Measurements from ENCODE around the gene DENND1A. TPM values are rescaled to one million over a fixed set of nuclear protein-coding genes. Genes with fewer than 3 reads are reported as not detected.
"Not testable (repeated sequence)": the region's sequence is repeated elsewhere in the genome, so short reads cannot be mapped to it uniquely, and the experiment has no call there.

The DENND1A gene
- total RNA-seq, 1 experiment from 2014 or later = 7.2 TPM

DNA sequence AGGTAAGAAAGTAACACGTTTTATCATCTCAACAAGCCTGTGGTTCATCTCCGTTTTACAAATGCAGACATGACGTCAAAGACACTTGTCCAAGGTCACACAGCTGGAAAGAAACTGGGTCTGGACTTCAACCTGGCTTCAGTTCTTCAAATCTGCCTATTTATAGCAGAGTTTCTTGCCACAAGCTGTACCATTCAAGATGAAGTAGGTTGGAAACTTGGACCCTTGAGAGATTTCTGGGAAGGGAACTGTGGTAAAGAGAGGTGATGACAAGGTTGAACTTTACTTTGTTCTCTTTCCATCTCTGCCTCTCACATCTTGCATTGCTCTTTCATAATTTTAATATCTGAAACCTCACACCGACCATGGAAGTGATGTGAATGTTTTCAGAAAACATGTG, 29.9 kb upstream of the DENND1A start:
- Histone ChIP-seq H3K27ac (no peak overlapping the region), H3K36me3 (no peaks in the 10 kb centered on the region), H3K4me1 (replicated peaks) (no peaks in the 10 kb centered on the region), H3K9me3 (replicated peaks) (no peaks in the 10 kb centered on the region), H3K27me3 (replicated peaks) (peaks cover 5% of the 10 kb centered on the region; the same call in 1 of the 2 replicates), H3K4me3 (no peak overlapping the region)
- DNase-seq (ENCODE audit: low read depth in 1 of 2, low spot score in 2 of 2) = no peak

DNA sequence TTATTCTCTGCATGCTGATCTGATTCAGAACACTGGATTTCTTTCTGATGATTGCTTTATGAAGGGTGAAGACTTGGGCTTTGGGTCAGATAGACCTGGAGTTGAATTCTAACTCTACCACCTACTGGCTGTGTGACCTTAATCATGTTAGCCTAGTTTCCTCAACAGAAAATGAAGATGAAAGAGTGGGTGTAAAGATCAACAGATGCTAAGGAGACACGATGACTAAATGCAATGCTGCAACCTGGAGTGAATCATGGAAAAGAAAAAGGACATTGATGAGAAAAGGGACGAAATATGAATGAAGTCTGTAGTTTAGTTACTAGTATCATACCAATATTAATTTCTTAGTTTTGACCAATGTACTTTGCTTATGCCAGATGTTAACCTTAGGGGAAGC, 27.8 kb upstream of the DENND1A start:
- H3K27me3 ChIP-seq (replicated peaks) = peaks cover 5% of the 10 kb centered on the region; the same call in 1 of the 2 replicates
- H3K27ac ChIP-seq = no peak overlapping the region
- no peak for DNase-seq (ENCODE audit: low read depth in 1 of 2, low spot score in 2 of 2)
- H3K9me3 ChIP-seq (replicated peaks) = no peaks in the 10 kb centered on the region
- H3K36me3 ChIP-seq = no peaks in the 10 kb centered on the region
- H3K4me1 ChIP-seq (replicated peaks) = no peaks in the 10 kb centered on the region
- no peak overlapping the region for H3K4me3 ChIP-seq

DNA sequence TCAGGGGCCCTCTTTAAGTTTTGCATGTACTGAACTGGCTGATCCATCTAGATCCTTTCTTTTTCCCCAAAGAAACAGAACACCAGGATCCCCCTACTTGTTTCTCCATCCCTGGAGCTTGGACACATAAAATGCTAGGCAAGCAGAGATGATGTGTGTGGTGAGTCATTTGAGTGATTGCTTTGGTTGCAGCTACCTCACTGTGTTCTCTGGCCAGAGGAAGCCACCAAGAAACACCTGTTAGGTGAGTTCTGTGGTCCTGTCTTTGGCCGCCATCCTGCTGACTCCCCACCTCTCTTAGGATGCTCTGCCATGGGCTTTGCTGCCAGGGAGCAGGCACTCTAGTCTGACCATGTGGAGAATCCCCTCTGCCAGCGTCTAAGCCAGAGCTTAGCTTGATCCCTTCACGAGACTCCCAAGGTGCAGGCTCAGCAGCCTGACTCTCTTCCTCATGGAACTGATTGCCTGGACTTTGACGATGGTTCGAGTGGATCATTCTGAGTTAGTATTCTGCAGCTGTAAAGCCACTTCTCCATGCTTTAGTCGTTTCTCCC, 27.3 kb upstream of the DENND1A start:
- Histone ChIP-seq H3K36me3 (no peaks in the 10 kb centered on the region), H3K4me3 (no peak overlapping the region), H3K4me1 (replicated peaks) (no peaks in the 10 kb centered on the region), H3K9me3 (replicated peaks) (no peaks in the 10 kb centered on the region), H3K27me3 (replicated peaks) (peaks cover 5% of the 10 kb centered on the region; the same call in 1 of the 2 replicates), H3K27ac (no peak overlapping the region)
- DNase-seq (ENCODE audit: low read depth in 1 of 2, low spot score in 2 of 2) = no peak

DNA sequence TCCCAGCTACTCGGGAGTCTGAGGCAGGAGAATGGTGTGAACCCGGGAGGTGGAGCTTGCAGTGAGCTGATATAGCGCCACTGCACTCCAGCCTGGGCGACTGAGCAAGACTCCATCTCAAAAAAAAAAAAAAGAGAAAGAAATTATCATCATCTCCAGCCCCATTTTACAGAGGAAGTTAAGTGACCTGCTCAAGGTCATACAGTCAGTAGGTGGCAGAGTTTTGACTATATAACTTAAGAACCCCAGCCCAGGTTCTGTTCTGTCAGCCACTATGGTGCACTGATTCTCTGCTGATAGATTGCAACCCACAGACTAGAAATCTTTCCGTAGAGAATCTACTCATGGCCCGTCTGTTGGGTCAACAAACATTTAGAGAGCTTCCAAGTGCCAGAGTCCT, 25.7 kb upstream of the DENND1A start:
- no peak for DNase-seq (ENCODE audit: low read depth in 1 of 2, low spot score in 2 of 2)
- H3K9me3 ChIP-seq (replicated peaks) = no peaks in the 10 kb centered on the region
- H3K4me1 ChIP-seq (replicated peaks) = no peaks in the 10 kb centered on the region
- peaks cover 5% of the 10 kb centered on the region; the same call in 1 of the 2 replicates for H3K27me3 ChIP-seq (replicated peaks)
- H3K27ac ChIP-seq = no peak overlapping the region
- H3K36me3 ChIP-seq = no peaks in the 10 kb centered on the region
- no peak overlapping the region for H3K4me3 ChIP-seq

DNA sequence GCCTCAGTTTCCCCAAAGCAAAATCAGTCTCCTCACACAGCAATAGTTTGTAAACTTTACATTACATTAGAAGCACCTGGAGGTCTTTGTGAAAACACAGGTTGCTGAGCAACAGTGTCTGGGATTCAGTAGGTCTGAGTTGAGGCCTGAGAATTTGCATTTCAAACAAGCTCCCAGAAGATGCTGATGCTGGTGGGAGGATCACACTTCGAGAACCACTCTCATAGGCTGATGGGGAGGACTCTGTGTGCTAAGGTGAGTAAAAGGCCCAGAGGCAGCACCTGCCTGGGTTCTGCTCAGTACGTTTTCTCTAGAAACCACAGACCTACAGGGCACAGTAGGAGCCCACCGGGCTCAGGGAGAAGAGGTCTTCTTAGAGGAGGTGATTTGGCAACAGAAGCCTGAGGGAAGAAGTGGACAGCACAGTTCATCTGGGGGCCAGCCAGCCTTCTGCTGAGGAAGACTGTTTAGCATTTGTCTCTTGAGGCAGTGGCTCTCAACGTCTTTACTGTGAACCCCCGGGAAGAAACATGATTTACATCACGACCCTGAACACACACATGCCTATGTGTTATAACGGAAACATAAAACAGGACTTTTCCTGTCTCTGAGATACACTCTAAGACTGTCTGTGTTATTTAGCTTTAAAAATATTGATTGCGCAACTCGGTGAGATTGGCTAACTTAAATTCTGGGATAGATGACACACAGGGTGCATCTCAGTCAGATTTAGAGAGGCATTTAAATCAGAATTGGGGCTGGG, 24.8 kb upstream of the DENND1A start:
- Histone ChIP-seq H3K4me1 (replicated peaks) (no peaks in the 10 kb centered on the region), H3K9me3 (replicated peaks) (no peaks in the 10 kb centered on the region), H3K4me3 (no peak overlapping the region), H3K27ac (no peak overlapping the region), H3K36me3 (no peaks in the 10 kb centered on the region), H3K27me3 (replicated peaks) (peaks cover 5% of the 10 kb centered on the region; the same call in 1 of the 2 replicates)
- DNase-seq (ENCODE audit: low read depth in 1 of 2, low spot score in 2 of 2) = no peak

DNA sequence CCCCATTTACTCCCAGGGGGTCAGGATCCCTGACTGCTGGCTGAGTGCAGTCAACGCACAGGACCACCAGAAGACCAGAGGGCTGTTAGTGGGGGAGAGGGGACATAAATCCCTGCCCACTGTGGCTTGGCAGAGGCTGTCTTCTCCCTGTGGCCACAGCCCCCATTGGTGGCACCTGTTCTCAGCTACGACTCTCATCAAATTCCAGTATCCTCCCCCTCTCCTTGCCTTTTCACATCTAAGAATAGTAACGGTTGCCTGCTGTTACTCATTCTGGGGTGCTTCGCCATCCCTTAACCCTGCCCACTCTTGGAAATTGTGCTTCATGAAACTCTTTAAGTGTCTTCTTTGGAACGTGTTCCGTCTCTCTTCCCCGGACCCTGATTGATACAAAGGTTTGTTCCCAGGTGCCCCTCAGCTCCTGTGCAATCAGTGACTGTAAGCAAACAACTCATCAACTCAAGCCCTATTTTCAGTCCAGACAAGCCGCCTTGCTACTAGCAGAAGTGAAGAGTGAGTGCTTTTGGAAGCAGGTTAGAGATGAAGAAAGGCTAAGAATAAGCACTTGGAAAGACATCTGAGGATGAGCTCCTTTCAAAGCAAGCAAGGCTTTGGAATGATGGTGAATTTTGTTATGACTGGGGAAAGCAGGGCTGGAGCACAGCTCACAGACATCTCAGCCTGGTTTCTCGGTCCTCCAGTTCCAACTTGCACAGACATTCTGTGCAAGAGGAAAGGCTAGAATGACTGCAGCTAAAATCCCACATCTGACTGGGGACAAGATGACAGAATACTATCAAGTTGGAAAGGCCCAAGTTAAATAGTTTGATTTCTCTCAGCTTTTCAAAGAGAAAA, 22.9 kb upstream of the DENND1A start:
- Histone ChIP-seq H3K9me3 (replicated peaks) (no peaks in the 10 kb centered on the region), H3K4me1 (replicated peaks) (no peaks in the 10 kb centered on the region), H3K27ac (no peak overlapping the region), H3K27me3 (replicated peaks) (0 out of 2 replicates have a peak, but pooled peaks cover 3% of the 10 kb centered on the region), H3K4me3 (no peak overlapping the region), H3K36me3 (no peaks in the 10 kb centered on the region)
- no peak for DNase-seq (ENCODE audit: low read depth in 1 of 2, low spot score in 2 of 2)

DNA sequence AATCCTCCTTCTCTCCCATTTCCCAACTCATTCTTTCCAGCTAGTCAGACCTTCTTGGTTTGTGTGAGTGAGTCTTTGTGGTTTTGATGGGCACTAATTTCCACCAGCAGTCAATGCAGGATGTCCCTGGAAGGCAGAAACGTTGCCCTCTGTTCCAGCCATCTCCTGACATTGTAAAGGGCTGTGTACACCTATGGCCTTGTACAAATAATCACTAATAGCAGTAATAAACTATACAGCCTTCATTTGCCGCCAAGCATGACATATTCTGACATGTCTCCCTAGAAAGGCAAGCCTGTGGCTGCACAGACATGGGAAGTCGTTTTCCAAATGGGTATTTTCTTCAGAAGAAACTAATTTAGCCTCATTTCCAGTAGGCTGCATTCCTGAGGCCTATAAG, 18.4 kb upstream of the DENND1A start:
- Histone ChIP-seq H3K4me3 (no peak overlapping the region), H3K4me1 (replicated peaks) (no peaks in the 10 kb centered on the region), H3K9me3 (replicated peaks) (no peaks in the 10 kb centered on the region), H3K36me3 (no peaks in the 10 kb centered on the region), H3K27ac (no peak overlapping the region), H3K27me3 (replicated peaks) (no peaks in the 10 kb centered on the region)
- no peak for DNase-seq (ENCODE audit: low read depth in 1 of 2, low spot score in 2 of 2)

DNA sequence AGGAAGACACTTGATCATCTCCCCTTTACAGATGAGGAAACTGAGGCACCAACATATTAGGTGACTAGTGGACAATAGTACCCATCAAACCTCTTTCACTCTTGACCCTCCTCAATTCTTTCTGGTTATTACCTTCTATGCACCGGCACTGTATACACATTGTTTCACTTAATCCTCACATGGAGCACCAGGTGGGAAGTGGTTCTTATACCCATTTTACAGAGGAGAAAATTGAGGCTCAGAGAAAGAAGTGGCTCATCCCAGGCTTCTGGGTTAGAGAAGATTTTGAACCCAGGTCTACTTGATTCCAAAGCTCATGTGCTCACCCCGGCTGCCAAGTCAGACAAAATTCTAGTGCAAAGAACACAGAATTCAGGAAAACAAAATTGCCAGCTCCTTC, 17.4 kb upstream of the DENND1A start:
- Histone ChIP-seq H3K27ac (no peak overlapping the region), H3K9me3 (replicated peaks) (no peaks in the 10 kb centered on the region), H3K27me3 (replicated peaks) (no peaks in the 10 kb centered on the region), H3K4me3 (no peak overlapping the region), H3K4me1 (replicated peaks) (no peaks in the 10 kb centered on the region), H3K36me3 (no peaks in the 10 kb centered on the region)
- no peak for DNase-seq (ENCODE audit: low read depth in 1 of 2, low spot score in 2 of 2)

DNA sequence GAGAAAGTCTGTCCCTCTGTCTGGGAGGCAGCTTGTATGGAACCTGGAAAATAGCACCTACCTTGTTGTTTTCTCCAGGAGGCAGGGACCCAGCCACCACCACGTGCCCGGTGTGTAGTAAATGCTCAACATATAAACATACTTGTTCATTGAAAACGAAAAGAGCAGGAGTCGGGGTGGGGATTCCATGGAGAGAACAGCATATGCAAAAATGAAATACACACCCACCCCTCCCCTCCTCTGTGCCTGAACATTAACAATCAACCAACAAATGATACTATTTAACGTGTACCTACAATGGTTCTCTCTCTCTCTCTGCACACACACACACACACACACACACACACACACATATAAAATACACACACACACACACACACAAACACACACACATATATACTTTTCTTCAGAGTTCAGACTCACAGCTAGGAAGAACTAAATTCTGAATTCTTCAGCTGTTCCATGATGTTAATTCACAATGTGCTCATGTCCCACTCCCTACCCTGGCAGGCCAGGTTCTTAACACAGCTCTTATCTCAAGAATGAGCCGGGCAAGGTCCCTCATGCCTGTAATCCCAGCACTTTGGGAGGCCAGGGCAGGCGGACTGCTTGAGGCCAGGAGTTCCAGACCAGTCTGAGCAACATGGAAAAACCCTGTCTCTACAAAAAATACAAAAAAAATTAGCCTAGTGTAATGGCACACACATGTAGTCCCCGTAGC, 16.3 kb upstream of the DENND1A start:
- H3K27me3 ChIP-seq (replicated peaks) = no peaks in the 10 kb centered on the region

DNA sequence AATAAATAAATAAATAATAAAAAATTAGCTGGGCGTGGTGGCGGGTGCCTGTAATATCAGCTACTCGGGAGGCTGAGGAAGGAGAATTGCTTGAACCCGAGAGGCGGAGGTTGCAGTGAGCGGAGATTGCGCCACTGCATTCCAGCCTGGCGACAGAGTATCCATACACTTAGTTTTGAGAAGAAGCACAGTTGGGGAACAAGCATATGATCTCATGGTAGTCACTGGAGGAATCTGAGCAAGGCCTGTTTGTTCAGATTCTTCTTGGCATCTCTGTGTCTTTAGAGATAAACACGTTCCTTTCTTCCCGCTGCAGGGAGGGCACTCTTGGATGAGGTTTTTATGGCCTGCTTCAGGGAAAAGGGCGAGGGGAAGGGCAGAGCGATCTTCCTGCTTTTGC, 15.6 kb upstream of the DENND1A start:
- no peaks in the 10 kb centered on the region for H3K36me3 ChIP-seq
- H3K4me3 ChIP-seq = no peak overlapping the region
- no peak for DNase-seq (ENCODE audit: low read depth in 1 of 2, low spot score in 2 of 2)
- H3K27ac ChIP-seq = no peak overlapping the region
- no peaks in the 10 kb centered on the region for H3K4me1 ChIP-seq (replicated peaks)
- H3K9me3 ChIP-seq (replicated peaks) = no peaks in the 10 kb centered on the region
- H3K27me3 ChIP-seq (replicated peaks) = no peaks in the 10 kb centered on the region

More for the DNA sequence above, 16.3 kb upstream of the DENND1A start:
- H3K4me1 ChIP-seq (replicated peaks) = no peaks in the 10 kb centered on the region
- no peaks in the 10 kb centered on the region for H3K36me3 ChIP-seq
- no peak overlapping the region for H3K27ac ChIP-seq
- H3K4me3 ChIP-seq = no peak overlapping the region
- H3K9me3 ChIP-seq (replicated peaks) = no peaks in the 10 kb centered on the region
- no peak for DNase-seq (ENCODE audit: low read depth in 1 of 2, low spot score in 2 of 2)

DNA sequence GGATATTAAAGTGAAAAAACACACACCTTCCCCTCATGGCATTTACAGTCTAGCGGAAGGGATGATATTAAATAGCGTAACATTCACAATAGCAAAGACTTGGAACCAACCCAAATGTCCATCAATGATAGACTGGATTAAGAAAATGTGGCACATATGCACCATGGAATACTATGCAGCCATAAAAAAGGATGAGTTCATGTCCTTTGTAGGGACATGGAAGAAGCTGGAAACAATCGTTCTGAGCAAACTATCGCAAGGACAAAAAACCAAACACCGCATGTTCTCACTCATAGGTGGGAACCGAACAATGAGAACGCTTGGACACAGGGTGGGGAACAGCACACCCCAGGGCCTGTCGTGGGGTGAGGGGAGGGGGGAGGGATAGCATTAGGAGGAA, 14.5 kb upstream of the DENND1A start:
- H3K4me3 ChIP-seq; DNase-seq (ENCODE audit: low read depth in 1 of 2, low spot score in 2 of 2); H3K9me3 ChIP-seq (replicated peaks); H3K27ac ChIP-seq; H3K27me3 ChIP-seq (replicated peaks); H3K4me1 ChIP-seq (replicated peaks); H3K36me3 ChIP-seq: not testable (repeated sequence)

DNA sequence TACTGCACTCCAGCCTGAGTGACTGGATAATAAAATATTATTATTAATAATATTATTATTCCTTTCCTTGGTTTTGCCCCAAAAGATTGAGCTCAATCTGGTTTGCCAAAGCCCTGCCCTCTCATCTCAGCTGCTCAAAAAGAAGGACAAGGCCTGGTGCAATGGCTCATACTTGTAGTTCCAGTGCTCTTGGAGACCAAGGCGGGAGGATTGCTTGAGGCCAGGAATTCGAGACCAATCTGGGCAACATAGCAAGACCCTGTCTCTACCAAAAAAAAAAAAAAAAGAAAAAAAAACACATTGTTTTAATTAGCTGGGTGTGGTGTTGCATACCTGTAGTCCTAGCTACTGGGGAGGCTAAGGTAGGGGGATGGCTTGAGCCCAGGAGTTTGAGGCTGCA, 13.7 kb upstream of the DENND1A start:
- H3K4me1 ChIP-seq (replicated peaks) = no peaks in the 10 kb centered on the region
- no peak overlapping the region for H3K27ac ChIP-seq
- DNase-seq (ENCODE audit: low read depth in 1 of 2, low spot score in 2 of 2) = no peak
- H3K4me3 ChIP-seq = no peak overlapping the region
- H3K27me3 ChIP-seq (replicated peaks) = no peaks in the 10 kb centered on the region
- H3K36me3 ChIP-seq = no peaks in the 10 kb centered on the region
- no peaks in the 10 kb centered on the region for H3K9me3 ChIP-seq (replicated peaks)

DNA sequence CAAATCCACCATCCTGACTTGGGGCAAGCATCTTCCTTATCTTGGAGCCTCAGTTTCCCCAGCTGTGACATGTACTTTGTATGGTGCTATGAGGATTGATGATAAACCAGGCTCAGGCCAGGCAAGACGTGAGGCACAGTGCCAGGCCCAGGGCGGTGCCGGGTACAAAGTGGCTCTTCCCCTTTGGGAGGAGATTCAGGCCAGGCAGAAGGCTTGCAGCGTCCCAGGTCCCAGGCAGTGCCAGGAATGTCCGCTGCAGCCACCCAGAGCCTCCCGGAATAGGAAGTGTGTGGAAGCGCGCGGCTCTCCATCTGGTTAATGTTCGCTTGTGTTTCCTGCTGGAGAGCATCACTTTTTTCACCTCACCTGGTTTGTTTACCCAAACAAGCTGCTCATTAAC, 12.6 kb upstream of the DENND1A start:
- Histone ChIP-seq H3K36me3 (no peaks in the 10 kb centered on the region), H3K4me1 (replicated peaks) (no peaks in the 10 kb centered on the region), H3K27me3 (replicated peaks) (no peaks in the 10 kb centered on the region), H3K4me3 (no peak overlapping the region), H3K27ac (no peak overlapping the region), H3K9me3 (replicated peaks) (no peaks in the 10 kb centered on the region)
- DNase-seq (ENCODE audit: low read depth in 1 of 2, low spot score in 2 of 2) = no peak
